ENCODE data around the gene CACNG4.

- TF ChIP-seq EZH2phosphoT487 (IDR thresholded peaks at IDR 0.05; ENCODE audit: unreplicated experiment) (no peak), EZH2 (IDR thresholded peaks at IDR 0.05; ENCODE audit: low read depth, unreplicated experiment) (no peak)
Measured at GRCh38 chr17:66956941-66957340, 7.6 kb upstream of the CACNG4 start.

Measured in GM23338 (cell line).